GM21381 (cell line): ENCODE measurements around the gene ZNF787.

Experiments
- ATAC-seq: cut with Tn5 transposase; IDR thresholded peaks from one replicate; pipeline ENCODE4 v1.9.1; 2021; ENCODE audit warnings: mild to moderate bottlenecking, moderate library complexity; ENCODE audit not compliant: unreplicated experiment

The ZNF787 gene

DNA sequence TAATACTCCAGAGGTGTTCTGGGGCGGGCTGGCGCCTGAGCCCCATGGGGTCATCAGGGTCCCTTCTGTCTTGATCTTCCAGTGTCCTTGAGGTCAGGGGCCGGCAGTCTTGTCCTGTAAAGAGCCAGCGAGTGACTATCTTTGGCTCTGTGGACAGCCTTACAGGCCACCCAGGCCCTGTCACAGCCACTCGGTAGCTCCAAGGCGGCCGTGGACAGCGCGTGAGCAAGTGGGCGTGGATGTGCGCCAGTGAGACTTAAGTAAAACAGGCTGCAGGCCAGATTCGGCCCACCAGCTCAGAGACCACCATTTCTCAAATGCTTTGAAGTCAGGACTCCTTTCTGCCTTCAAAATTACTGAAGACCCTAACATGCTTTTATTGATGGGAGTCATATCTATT lies 23.7 kb upstream of the ZNF787 start:
- no peak for ATAC-seq

DNA sequence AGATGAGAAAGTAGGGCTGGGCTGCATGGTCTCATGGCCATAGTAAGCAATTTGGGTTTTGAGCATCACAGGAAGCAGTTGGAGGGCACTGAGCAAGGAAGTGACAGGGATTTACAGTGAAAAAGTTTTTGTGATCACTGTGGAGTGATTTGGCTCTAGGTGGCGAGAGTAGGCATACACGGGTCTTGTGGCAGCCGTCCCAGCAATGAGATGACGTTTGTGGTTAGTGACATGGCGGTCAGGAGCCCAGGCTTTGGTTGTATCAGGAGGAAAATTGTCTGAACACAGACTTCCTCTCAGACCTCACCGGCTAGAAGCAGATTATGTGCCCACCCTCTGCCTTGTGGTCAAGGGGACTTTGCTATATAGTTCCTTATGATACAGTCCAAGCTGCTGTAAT lies 23.3 kb upstream of the ZNF787 start:
- no peak for ATAC-seq

DNA sequence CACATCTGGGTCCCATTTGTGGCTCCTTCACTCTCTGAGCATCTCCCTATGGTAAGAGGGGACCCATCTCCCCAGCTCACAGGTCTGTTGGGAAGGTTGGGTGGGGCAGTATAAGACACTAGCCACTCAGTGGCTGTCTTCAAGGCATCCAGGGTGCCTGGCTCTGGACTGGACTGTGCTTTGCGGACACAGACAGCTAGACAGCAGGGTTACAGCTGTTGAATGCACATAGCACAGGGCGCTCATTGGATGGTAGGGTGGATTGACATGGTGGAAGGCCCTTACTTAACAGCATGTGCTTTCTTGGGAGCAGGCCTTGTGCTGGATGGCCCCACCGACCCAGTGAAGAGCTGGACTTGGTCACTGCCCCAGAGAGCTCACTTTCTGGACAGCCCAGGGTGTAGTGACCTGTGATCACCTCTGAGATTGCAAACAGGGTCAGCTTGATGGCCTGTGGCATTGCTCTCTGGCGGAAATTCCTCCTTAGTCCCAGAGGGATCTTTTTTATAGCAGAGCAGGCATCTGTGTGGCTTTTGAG lies 21.9 kb upstream of the ZNF787 start:
- ATAC-seq: no peak

DNA sequence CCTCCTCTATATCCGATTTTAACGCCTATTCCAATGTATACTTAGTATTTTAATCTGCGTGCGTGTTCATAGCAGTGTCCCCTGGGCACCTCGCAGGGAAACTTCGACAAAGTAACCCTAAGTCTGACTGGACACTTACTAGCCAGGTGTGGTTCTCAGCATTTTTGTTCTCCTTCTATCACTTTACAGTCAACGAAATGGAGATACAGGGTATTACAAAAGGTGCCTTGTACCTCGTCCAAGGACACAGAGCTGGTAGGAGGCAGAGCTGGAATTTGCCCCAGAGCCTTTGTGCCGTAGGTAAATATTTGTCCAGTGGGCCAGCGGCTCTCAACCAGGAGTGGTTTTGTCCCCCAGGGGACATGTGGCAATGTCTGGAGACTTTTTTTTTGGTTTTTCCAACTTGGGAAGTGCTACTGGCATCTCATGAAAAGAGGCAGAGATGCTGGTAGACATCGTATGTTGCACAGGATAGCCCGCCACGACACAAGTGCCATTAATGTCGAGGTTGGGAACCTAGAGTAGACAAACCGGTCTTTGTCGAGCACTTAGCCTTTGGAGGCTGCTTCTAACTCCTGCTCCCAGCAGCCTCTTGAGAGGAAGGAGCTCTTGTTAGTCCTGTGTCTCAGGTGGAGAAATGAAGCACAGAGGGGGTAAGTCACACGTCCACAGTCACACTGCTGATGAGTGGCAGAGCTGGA lies 21.1 kb upstream of the ZNF787 start:
- ATAC-seq: no peak

DNA sequence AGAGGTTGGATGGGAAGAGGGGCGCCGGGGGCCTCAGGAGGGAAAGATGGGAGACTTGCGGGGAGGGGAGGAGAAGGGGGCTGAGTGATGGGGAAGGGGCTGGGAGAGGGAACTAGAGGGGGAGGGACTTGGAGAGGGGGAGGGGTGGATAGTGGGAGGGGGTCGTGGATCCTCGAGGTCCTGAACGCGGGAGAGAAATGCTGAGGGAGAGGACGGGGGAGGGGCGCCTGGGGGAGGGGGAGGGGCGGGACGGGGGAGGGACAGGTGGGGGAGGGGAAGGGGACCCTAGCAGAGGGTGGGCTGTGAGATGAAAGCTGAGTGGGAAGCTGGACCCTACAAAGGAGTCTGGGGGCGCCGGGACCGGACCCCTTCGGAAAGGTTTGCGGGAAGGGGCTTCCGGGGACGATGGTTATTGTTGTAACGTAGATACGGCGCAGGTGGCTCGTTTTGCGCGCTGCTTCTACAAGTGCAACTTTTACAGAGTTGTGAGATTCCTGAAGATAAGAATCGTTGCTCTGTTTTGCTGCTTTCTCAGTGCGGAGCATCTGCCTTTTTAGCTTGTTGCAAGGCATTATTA lies 20.4 kb upstream of the ZNF787 start:
- ATAC-seq: no peak

DNA sequence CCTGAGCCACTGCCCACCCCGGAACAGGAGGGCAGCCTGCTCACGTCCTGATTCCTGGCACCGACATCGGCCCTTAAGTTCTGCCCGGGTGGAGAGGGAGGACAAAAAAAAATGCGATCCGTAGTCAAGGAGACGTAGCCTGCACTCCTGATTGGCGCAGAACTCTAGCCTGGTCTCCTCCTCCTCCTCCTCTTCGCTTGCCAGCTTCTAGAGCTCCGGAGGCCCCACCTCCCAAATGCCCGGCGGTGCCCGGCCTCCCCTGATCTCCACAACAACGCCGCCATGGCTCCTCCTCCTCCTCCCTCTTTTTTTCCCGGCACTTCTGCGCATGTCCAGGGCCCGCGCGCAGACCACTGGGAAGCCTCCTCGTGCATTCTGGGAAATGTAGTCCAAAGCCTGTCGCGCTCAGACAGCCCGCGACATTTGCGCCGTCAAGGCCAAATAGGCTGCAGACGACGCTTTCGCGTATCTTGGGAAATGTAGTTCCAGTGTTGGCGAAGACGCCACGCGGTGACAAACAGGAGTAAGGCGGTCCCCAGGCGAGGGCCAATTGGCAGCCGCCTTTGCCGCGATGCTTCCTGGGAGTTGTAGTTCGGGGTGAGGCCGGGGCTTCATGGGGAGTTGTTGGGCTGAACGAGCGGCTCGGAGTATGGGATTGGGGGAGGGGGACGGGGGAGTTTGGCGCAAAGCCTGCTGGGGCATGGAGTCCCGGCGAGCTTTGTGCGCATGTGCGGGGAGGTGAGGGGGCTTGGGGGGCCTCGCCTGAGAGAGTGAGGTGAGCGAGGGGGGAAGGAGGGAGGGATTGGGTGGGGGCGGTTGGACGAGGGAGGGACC lies 19.7 kb upstream of the ZNF787 start, which contains the start of gene ZNF444:
TSS of gene ZNF444 (plus strand) at position 705 of the 834 bp plus-strand sequence. CDS start 5,625 bp downstream, outside the sequence.
- peak; percentile 91 for ATAC-seq

DNA sequence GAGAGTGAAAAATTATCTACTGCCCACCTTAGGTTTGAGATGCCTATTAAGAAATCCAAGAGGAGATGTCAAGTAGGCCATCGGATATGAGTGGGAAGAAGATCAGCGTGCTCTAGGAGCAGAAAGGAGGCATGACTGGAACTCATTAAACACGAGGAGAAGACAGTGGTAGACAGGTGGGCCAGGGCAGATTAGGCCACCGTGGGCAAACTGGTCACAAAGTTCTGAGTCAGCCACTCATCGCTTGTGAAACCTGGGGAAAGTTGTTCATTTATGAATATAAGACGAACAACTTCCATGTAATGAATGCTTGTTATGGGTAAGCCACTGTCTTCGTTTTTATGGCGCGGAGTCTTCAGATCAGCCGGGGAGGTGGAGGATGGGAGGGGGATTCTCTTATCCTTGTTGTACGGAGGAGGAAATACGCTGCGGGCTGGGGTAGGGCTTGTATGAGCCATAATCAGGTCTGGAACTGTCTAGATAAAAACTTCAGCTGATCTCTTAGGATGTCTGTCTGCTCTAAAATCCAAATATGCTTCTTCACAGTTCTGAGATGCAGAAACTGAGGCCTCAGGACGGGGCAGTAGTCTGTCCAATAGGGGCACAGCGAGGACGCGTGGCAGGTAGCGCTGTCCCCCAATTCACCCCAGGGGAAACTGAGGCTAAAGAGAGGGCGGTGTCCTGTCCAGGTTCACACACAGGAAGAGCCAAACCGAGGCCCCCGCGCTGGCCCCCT lies 18.9 kb upstream of the ZNF787 start:
- no peak for ATAC-seq

DNA sequence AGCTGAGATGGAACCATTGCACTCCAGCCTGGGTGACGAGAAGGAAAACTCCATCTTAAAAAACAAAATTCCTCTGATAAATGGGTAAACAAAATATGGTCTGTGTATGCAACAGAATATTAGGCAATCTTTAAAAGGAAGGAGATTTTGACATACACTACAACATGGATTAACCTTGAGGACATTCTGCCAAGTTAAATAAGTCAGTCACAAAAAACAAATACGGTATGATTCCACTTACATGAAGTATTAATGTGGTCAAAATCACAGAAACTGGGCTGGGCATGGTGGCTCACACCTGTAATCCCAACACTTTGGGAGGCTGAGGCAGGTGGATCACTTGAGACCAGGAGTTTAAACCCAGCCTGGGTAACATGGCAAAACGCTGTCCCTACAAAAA lies 17.0 kb upstream of the ZNF787 start:
- ATAC-seq: no peak

DNA sequence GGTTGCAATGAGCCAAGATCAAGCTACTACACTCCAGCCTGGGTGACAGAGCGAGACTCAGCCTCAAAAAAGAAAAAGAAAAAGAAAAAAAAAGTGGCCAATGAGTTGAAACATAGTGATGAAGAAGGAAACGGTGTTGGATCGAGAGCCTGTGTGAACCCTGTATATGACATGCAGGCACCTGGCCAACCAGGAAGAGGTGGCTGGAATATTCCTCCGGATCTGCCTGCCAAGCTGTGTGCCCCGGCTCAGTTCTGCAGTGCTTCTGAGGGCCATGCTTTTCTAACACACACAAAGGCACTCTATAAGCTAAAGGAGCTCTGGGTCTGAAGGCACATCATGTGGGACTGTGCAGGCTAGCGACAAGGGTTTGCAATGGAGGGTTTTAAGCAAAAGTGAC lies 16.3 kb upstream of the ZNF787 start:
- no peak for ATAC-seq

DNA sequence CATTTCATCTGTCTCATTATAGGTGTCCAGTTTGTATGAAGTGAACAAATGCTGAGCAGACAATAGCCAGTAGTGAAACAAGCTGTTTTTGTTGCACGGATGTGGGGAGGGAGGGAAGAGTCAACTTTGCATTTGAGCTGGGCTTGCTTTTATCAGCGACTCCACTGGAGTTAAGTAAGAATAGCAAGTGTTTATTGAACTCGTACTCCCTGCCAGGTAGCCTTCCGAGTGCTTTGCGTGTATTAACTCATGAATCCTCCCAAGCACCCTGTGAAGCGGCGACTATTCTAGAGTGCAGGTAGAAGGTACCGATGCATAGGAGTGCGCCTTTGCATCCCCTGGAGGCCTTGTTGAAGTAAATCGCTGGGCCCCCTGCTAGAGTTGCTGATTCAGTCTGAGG lies 15.3 kb upstream of the ZNF787 start:
- no peak for ATAC-seq

DNA sequence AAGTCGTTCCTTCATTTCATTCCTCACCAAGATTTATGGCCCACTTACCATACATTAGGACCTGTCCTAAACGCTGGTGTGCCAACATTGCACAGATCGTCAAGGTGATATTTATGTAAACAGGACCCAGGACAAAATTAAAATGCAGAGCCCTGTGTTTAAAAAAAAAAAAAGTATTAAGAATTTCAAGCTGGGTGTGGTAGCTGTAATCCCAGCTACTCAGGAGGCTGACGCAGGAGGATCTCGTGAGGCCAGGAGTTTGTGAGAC lies 13.5 kb upstream of the ZNF787 start:
- no peak for ATAC-seq

DNA sequence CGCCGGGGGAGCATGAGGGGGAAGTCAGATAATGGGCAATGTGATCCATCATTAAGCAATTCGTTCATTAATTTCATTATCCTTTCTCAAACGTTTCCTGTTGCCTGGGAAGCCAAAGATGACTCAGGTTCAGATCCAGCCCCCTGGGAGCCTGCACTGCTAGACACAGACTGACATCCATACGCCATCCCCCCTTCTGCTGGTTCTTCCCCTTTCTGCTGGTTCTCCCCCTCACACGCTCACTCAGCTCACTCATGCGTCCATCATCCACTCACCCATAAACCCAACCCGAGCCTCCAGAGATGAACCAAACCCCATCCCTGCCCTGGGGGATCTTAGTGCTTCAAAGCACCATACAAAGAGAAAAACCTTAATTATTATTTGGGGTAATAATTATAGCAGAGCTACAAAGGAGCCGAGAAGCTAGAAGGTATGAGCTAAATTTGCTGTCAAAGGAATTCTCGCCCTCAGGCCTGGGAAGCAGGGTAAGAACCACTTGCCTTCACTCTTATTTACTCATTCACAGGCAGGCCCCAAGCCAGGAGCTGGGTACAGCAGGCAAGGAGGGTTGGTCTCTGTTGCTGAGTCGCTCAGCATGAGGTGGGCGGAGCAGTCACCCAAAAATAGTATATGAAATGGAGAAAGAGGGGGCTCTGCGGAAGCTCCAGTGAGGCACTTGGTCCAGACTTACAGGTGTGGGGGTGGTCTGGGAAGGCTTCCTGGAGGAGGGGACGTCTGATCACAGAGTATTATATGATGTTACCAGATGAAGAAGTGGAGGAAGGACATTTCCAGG lies 13.0 kb upstream of the ZNF787 start:
- ATAC-seq: no peak

DNA sequence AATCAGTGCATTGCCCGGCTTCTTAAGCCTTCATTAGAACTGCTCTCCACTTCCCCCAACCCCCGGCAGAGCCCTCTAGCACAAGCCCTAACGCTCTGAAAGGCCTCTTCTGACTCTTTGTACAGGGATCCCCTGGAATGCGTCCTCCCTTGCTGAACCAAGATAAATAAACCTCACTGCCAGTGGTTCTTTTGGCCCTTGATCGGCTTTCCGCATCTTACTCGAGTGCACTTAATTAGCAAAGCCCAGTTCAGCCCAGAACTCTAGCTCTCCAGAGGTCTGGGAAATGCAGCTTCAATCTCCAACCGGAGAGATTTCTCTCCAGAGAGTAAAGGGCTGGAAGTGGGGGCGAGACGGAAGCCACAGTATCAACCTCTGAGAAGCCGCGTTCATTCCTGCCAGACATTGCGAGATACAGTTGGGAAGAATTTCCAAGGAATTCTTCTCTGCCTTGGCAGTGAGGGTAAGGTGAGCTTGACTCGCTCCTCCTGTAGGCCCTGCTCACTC lies 11.3 kb upstream of the ZNF787 start:
- ATAC-seq: no peak

DNA sequence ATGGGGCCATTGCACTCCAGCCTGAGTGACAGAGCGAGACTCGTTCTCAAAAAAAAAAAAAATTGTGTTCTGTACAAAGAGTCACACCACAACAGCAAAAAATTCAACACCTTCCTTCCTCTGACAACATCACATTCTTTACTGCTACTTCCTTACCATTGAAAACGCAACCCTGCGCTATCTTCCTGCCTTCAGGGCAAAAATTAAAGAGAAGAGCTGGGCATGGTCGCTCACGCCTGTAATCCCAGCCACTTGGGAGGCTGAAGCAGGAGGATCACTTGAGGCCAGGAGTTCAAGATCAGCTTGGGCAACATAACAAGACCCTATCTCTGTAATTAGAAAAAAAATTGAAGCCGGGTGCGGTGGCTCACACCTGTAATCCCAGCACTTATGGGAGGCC lies 10.6 kb upstream of the ZNF787 start:
- no peak for ATAC-seq

DNA sequence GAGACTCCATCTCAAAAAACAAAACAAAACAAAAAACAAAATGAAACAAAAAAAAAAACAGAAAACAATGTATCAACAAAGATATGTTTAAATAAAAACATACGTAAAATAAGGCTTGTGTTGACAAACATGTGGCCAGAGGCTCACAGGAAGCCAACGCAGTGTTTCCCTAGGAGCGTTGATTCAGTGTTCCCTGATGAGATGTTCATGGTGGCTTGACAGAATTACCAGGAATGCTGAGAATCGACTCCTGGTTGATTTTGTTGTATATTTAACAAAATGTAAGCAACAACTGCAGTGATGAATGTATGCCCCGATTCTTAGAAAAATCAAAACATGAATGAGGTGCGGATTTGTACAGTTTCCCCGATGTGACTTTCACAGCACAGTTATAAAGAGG lies 8.9 kb upstream of the ZNF787 start:
- no peak for ATAC-seq

DNA sequence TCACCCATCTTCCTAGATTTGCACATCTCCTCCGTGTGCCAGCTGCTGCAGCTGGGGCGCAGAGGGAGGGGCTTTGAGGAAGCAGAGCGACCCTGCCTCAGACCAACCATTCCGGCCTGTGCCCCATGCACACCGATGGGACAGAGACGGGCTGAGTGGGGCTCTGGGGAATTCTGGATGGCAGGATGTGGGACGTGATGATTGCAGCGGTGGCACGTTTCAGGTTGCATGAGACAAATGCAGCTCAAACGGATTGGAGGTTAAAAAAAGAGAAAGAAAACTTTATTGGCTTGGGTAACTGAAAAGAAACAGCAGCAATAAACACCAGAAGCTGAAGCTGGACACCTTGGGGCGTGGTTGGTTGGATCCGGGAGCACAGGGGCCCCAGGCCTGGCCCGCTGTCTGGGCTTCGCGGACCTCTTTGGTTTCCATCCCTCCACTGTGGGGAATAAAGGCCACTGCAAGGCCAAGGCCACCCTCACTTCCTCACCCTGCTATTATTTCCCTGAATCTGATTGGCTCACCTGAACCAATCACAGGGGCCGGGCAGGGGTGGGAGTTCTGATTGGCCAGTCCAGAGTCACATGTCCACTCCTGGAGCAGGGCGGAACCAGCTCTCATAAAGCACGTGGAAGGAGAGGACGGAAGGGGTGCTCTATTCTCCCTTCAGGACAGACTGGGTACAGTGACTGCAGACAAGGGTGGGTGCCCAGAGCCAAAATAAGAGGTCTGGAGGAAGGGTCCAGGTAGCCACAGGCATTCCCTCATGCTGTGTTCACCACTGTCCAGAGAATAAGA lies 6.1 kb upstream of the ZNF787 start:
- no peak for ATAC-seq

DNA sequence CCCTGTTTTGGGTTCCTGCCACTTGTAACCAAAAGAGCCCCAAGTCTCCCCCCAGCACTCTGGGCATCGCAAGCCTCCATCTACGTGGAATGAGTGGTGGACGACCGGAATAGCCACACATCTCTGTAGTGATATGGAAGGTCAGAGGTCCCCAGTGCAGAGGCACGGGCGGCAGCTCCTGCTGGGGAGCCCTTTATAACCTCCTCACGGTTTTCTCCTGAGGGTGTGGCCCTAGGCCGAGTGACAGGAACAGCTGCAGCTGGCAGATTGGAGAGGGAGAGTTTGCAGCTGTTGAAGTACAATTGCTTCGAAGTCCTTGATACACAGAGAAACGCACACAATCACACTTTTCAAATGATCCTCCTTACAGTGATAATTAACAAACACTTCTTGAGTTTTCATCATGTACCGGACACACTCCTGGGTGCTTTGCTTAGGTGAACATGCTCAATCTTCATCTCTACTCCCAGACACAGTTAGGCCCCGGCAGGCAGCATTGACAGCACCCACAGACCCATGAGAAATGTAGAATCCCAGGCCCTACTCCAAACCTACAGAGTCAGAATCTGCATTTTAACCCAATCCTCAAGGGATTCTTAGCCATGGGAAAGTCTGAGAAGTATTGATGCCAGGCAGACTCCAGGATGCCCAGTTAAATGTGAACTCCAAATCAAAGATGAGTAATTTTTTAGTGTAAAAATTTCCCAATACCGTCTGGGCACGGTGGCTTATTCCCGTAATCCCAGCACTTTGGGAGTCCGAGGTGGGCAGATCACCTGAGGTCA lies 4.9 kb upstream of the ZNF787 start:
- no peak for ATAC-seq

DNA sequence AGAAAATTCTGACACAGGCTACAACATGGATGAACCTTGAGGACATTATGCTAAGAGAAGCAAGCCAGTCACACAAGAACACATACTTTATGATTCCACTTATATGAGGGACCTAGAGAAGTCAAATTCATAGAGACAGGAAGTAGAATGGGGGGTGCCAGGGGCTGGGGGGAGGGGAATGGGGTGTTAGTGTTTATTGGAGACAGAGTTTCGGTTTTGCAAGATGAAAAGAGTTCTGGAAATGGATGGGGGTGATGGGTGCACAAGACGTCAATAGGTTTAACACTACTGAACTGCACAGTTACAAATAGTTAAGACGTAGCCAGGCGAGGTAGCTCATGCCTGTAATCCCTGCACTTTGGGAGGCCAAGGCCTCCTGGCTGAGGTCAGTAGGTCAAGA lies 3.5 kb upstream of the ZNF787 start:
- no peak for ATAC-seq
